Activated B cell treated with CpG ODN at 0.5 μM for 24 hours (primary cell): ENCODE results near the gene TMCO6. TPM values are rescaled to one million over a fixed set of nuclear protein-coding genes. Genes with fewer than 3 reads are reported as not detected.

ENCODE experiments used
- ATAC-seq: fragments of 200-7000 bp; cut with Tn5 transposase; one replicate; pipeline ENCODE4 v1.10.0; 2021; ENCODE audit warnings: low read depth, mild to moderate bottlenecking, moderate library complexity
- CTCF ChIA-PET: fragments of 350-600 bp; sonication (Branson Sonifier 250); formaldehyde crosslinking; loops from one replicate; lab custom pipeline; 2021; ENCODE audit warnings: antibody characterized with exemption; lab: Charles Lee
- POLR2A ChIA-PET: fragments of 350-600 bp; sonication (Branson Sonifier 250); formaldehyde crosslinking; loops from one replicate; lab custom pipeline; 2021; ENCODE audit warnings: antibody characterized with exemption; lab: Charles Lee
- DNase-seq: peaks from one replicate; pipeline ENCODE4 v3.0.0; 2022
- H3K27ac Mint-ChIP-seq: one replicate; pipeline ENCODE4 v1.8.0; 2020; ENCODE audit warnings: mixed read lengths
- H3K27me3 Mint-ChIP-seq: one replicate; pipeline ENCODE4 v1.8.0; 2021; ENCODE audit warnings: mixed read lengths
- H3K36me3 Mint-ChIP-seq: one replicate; pipeline ENCODE4 v1.8.0; 2021; ENCODE audit warnings: low read depth, mixed read lengths
- H3K4me1 Mint-ChIP-seq: one replicate; pipeline ENCODE4 v1.8.0; 2021; ENCODE audit warnings: mixed read lengths
- H3K4me3 Mint-ChIP-seq: one replicate; pipeline ENCODE4 v1.8.0; 2020; ENCODE audit warnings: mild to moderate bottlenecking, mixed read lengths
- H3K9me3 Mint-ChIP-seq: one replicate; pipeline ENCODE4 v1.8.0; 2020; ENCODE audit warnings: mixed read lengths
- intact Hi-C: fragments of 100-400 bp; cut with micrococcal nuclease; formaldehyde crosslinking; loops from one replicate; pipeline ENCODE4 v1.15.1; 2024
- total RNA-seq: library from RNA; stranded (reverse); gene quantifications from 2 replicates; pipeline ENCODE4 v1.2.3, GENCODE V29; 2022
- TF ChIP-seq, protein P1 (sequence below): fragments of 200-600 bp; IDR thresholded peaks from one replicate; pipeline ENCODE4 v1.8.0; 2022; ENCODE audit warnings: antibody characterized with exemption, mild to moderate bottlenecking

The TMCO6 gene
- total RNA-seq, 1 donor from 2014 or later: 23.3 TPM

DNA sequence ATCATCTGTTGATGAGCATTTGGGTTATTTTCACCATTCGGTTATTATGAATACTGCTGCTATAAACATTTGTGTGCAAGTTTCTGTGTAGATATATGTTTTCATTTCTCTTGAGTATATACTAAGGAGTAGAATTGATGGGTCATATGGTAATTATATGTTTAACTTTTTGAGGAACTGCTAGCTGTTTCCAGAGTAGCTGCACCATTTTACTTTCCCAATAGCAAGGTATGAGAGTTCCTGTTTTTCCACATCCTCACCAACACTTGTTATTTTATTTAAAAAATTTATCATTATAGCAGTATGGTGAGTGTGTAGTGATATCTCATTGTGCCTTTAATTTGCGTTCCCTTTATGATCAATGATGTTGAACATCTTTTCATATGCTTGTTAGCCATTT, 35.5 kb upstream of the TMCO6 start:
- DNase-seq (no peak), ATAC-seq (no peak)
- Mint-ChIP-seq H3K4me3 (no peak overlapping the region), H3K27me3 (no peaks in the 10 kb centered on the region), H3K9me3 (no peaks in the 10 kb centered on the region), H3K27ac (no peak overlapping the region), H3K36me3 (no peaks in the 10 kb centered on the region), H3K4me1 (no peaks in the 10 kb centered on the region)
- TF ChIP-seq, protein P1, sequence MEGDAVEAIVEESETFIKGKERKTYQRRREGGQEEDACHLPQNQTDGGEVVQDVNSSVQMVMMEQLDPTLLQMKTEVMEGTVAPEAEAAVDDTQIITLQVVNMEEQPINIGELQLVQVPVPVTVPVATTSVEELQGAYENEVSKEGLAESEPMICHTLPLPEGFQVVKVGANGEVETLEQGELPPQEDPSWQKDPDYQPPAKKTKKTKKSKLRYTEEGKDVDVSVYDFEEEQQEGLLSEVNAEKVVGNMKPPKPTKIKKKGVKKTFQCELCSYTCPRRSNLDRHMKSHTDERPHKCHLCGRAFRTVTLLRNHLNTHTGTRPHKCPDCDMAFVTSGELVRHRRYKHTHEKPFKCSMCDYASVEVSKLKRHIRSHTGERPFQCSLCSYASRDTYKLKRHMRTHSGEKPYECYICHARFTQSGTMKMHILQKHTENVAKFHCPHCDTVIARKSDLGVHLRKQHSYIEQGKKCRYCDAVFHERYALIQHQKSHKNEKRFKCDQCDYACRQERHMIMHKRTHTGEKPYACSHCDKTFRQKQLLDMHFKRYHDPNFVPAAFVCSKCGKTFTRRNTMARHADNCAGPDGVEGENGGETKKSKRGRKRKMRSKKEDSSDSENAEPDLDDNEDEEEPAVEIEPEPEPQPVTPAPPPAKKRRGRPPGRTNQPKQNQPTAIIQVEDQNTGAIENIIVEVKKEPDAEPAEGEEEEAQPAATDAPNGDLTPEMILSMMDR: no peak
- intact Hi-C loops: no loop called here
- POLR2A ChIA-PET: no interaction called here
- CTCF ChIA-PET: no interaction called here

DNA sequence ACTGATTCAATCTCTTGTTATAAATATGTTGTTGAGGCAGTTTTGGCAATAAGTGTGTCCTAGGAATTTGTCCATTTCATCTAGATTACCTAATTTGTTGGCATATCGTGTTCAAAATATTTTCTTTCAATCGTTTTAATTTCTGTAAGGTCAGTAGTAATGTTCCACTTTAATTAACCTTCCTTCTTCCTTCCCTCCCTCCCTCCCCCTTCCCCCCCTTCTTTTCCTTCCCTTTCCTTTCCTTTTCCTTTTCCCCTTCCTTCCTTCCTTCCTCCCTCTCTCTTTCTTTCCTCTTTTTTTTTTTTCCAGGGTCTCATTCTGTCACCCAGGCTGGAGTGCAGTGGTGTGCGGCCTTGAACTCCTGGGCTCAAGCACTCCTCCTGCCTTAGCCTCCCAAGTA, 33.4 kb upstream of the TMCO6 start:
- Mint-ChIP-seq H3K4me1 (no peaks in the 10 kb centered on the region), H3K27me3 (no peaks in the 10 kb centered on the region), H3K9me3 (no peaks in the 10 kb centered on the region), H3K4me3 (no peak overlapping the region), H3K27ac (no peak overlapping the region), H3K36me3 (no peaks in the 10 kb centered on the region)
- no peak for ATAC-seq
- TF ChIP-seq, protein P1: no peak
- intact Hi-C loops: no loop called here
- DNase-seq: no peak
- POLR2A ChIA-PET: no interaction called here
- CTCF ChIA-PET: no interaction called here

DNA sequence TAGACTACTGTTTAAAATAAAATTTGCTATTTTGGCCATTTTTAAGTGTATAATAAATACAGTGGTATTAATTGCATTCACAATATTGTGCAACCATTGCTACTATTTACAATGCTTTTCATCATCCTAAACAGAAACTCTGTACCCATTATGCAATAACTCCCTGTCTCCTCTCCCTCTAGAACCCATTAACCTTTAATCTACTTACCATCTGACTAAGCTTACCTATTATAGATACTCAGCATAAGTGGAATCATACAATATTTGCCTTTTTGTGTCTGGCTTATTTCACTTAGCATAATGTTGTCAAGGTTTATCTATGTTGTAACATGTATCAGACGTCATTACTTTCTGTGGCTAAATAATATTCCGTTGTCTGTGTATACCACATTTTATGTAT, 32.2 kb upstream of the TMCO6 start:
- Mint-ChIP-seq H3K9me3 (no peaks in the 10 kb centered on the region), H3K27me3 (no peaks in the 10 kb centered on the region), H3K27ac (no peak overlapping the region), H3K36me3 (no peaks in the 10 kb centered on the region), H3K4me3 (no peak overlapping the region), H3K4me1 (peaks cover 7% of the 10 kb centered on the region)
- POLR2A ChIA-PET: no interaction called here
- TF ChIP-seq, protein P1: no peak
- CTCF ChIA-PET: no interaction called here
- intact Hi-C loops: no loop called here
- DNase-seq: no peak
- no peak for ATAC-seq

DNA sequence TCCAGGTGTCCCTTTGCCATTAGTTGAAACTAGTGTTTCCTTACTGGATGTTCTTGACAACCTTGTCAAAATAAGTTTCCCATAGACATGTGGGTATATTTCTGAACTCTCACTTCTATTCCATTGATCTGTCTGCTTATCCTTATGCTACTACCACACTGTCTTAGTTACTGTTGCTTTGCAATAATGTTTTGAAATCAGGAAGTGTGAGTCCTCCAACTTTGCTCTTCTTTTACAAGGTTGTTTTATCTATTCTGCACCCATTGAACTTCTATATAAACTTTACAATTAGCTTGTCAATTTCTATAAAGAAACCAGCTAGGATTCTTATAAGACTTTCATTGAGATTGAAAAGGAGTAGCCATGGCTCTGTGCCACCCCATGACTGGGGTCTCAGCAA, 30.5 kb upstream of the TMCO6 start:
- Mint-ChIP-seq H3K27me3 (no peaks in the 10 kb centered on the region), H3K9me3 (no peaks in the 10 kb centered on the region), H3K4me1 (peaks cover 19% of the 10 kb centered on the region), H3K4me3 (no peak overlapping the region), H3K36me3 (no peaks in the 10 kb centered on the region), H3K27ac (no peak overlapping the region)
- TF ChIP-seq, protein P1: no peak
- DNase-seq (no peak), ATAC-seq (no peak)
- ChIA-PET CTCF (no interaction called here), POLR2A (no interaction called here)
- intact Hi-C loops: no loop called here

DNA sequence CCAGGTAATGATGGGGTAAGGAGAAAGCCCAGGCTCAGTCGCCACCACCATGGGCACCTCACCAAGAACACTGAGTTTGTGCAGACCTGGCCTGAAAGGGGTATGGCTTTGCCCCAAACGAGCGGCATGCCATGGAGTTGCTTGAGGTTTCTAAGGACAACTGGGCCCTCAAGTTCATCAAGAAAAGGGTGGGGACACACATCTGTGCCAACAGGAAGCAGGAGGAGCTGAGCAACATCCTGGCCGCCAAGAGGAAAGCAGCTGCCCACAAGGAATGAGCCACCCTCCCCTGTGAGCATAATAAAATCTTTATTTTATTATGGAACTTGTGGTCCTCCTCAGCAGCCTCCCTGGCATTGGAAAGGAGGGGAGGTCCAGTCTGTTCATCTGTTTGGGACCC, 30.1 kb upstream of the TMCO6 start:
- DNase-seq (no peak), ATAC-seq (no peak)
- Mint-ChIP-seq H3K27me3 (no peaks in the 10 kb centered on the region), H3K4me1 (peaks cover 19% of the 10 kb centered on the region), H3K9me3 (no peaks in the 10 kb centered on the region), H3K27ac (no peak overlapping the region), H3K36me3 (no peaks in the 10 kb centered on the region), H3K4me3 (no peak overlapping the region)
- POLR2A ChIA-PET: no interaction called here
- TF ChIP-seq, protein P1: no peak
- intact Hi-C loops: no loop called here
- CTCF ChIA-PET: no interaction called here
